Upper lobe of left lung (tissue), 6 donors: ENCODE measurements around the gene FIBIN. TPM values are rescaled to one million over a fixed set of nuclear protein-coding genes. Genes with fewer than 3 reads are reported as not detected.
"Not testable (repeated sequence)": the region's sequence is repeated elsewhere in the genome, so short reads cannot be mapped to it uniquely, and the experiment has no call there.

Experiments
- ATAC-seq, 2 donors: fragments of 200-7000 bp; cut with Tn5 transposase; one replicate each; pipeline ENCODE4 v1.9.1; 2022; ENCODE audit warnings: mild to moderate bottlenecking in 2 of 2, moderate library complexity in 2 of 2; ENCODE audit not compliant: low FRiP score in 2 of 2
- DNase-seq, 2 donors: peaks; one replicate each; pipeline ENCODE4 v3.0.0-alpha.2; 2019 to 2020
- H3K27ac ChIP-seq, 4 donors: fragments of 200-600 bp; sonication (generic); one replicate each; pipeline ENCODE4 v1.5.1; 2016 to 2019
- H3K27me3 ChIP-seq, 4 donors: fragments of 200-600 bp; sonication (generic); one replicate each; pipeline ENCODE4 v1.5.1; 2017 to 2019
- H3K36me3 ChIP-seq, 4 donors: fragments of 200-600 bp; sonication (generic); one replicate each; pipeline ENCODE4 v1.5.1; 2016 to 2019
- H3K4me1 ChIP-seq, 4 donors: fragments of 200-600 bp; sonication (generic); one replicate each; pipeline ENCODE4 v1.5.1; 2018 to 2019
- H3K4me3 ChIP-seq, 4 donors: fragments of 200-600 bp; sonication (generic); one replicate each; pipeline ENCODE4 v1.5.1; 2017 to 2019; ENCODE audit warnings: mild to moderate bottlenecking in 2 of 4, moderate library complexity in 1 of 4
- H3K9me3 ChIP-seq, 4 donors: fragments of 200-600 bp; sonication (generic); one replicate each; pipeline ENCODE4 v1.5.1; 2018 to 2019
- EP300 ChIP-seq, 4 donors: sonication (generic); formaldehyde crosslinking; IDR thresholded peaks; one replicate each; pipeline ENCODE4 v1.5.1; 2017; ENCODE audit warnings: antibody characterized with exemption in 4 of 4, control low read depth in 2 of 4
- POLR2A ChIP-seq, 4 donors: fragments of 450-650 bp; IDR thresholded peaks; one replicate each; pipeline ENCODE4 v1.5.1; 2016 to 2017; ENCODE audit warnings: antibody characterized with exemption in 4 of 4, mild to moderate bottlenecking in 2 of 4
- POLR2AphosphoS5 ChIP-seq, 2 donors: sonication (generic); formaldehyde crosslinking; IDR thresholded peaks; one replicate each; pipeline ENCODE4 v1.5.1; 2017; ENCODE audit warnings: antibody characterized with exemption in 2 of 2
- WGBS, 2 donors: methylation state at CpG; one replicate each; pipeline ENCODE4 v1.1.5; 2017 to 2018; 5-methylcytosine and 5-hydroxymethylcytosine counted together
- total RNA-seq, 6 donors: library from RNA; depleted of rRNA in 4 of 6; stranded (reverse); fragments of >200 nt in 4 of 6; gene quantifications; one replicate each; pipeline versions ENCODE4 v1.1.0 to v1.2.1, GENCODE V29; 2016 to 2021
- TF ChIP-seq, protein P1 (sequence below), 6 experiments: fragments of 450-650 bp in 4 of 6; fragments of 200-600 bp in 2 of 6; sonication (generic) in 2 of 6; IDR thresholded peaks; one replicate each; pipeline ENCODE4 v1.5.1; 2016 to 2019; ENCODE audit warnings: antibody characterized with exemption in 6 of 6
- donor health status: DM: no; HTN: no; CAD: no; lungs with moderate emphysema.
- donor health status: DM: no; HTN: yes; CAD: no; lungs with severe emphysema.

Gene FIBIN
- total RNA-seq, 6 donors from 2014 or later, result 14.7 to 40.0 (median 25.0) TPM

GRCh38 chr11:26997378-26997777, 3.5 kb downstream of the FIBIN start:
- Histone ChIP-seq H3K4me3 (peak overlapping the region in 2 of 4 donors; percentile 46 to 48), H3K4me1 (no peaks in the 10 kb centered on the region), H3K36me3 (no peaks in the 10 kb centered on the region), H3K27me3 (no peaks in the 10 kb centered on the region), H3K9me3 (no peaks in the 10 kb centered on the region), H3K27ac (peak overlapping the region in 1 of 4 donors; percentile 33)
- no peak for TF ChIP-seq POLR2A (IDR thresholded peaks at IDR 0.05)
- no peak for TF ChIP-seq EP300 (IDR thresholded peaks at IDR 0.05)
- TF ChIP-seq, protein P1, sequence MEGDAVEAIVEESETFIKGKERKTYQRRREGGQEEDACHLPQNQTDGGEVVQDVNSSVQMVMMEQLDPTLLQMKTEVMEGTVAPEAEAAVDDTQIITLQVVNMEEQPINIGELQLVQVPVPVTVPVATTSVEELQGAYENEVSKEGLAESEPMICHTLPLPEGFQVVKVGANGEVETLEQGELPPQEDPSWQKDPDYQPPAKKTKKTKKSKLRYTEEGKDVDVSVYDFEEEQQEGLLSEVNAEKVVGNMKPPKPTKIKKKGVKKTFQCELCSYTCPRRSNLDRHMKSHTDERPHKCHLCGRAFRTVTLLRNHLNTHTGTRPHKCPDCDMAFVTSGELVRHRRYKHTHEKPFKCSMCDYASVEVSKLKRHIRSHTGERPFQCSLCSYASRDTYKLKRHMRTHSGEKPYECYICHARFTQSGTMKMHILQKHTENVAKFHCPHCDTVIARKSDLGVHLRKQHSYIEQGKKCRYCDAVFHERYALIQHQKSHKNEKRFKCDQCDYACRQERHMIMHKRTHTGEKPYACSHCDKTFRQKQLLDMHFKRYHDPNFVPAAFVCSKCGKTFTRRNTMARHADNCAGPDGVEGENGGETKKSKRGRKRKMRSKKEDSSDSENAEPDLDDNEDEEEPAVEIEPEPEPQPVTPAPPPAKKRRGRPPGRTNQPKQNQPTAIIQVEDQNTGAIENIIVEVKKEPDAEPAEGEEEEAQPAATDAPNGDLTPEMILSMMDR (IDR thresholded peaks at IDR 0.05), result no peak
- TF ChIP-seq POLR2AphosphoS5 (IDR thresholded peaks at IDR 0.05), result no peak
- WGBS, 2 donors, result 57 to 67% methylated on average over 2 of the region's 2 CpGs
- ATAC-seq (no peak), DNase-seq (no peak)

GRCh38 chr11:27001136-27001730, 7.3 kb downstream of the FIBIN start:
- H3K27me3 ChIP-seq, DNase-seq, H3K9me3 ChIP-seq, H3K36me3 ChIP-seq, H3K4me3 ChIP-seq, H3K27ac ChIP-seq, H3K4me1 ChIP-seq, ATAC-seq: not testable (repeated sequence)
- WGBS, 2 donors, result 62 to 67% methylated on average over 4 of the region's 4 CpGs

GRCh38 chr11:27002431-27002830, 8.5 kb downstream of the FIBIN start:
- DNase-seq, result no peak
- no peaks in the 10 kb centered on the region for H3K9me3 ChIP-seq
- no peaks in the 10 kb centered on the region for H3K4me1 ChIP-seq
- no peaks in the 10 kb centered on the region for H3K27me3 ChIP-seq
- 49 to 60% methylated on average over 3 of the region's 3 CpGs for WGBS, 2 donors
- no peak overlapping the region for H3K27ac ChIP-seq
- ATAC-seq, result no peak
- H3K4me3 ChIP-seq, result no peak overlapping the region
- H3K36me3 ChIP-seq, result no peaks in the 10 kb centered on the region
- TF ChIP-seq, protein P1 (IDR thresholded peaks at IDR 0.05), result no peak

GRCh38 chr11:27002838-27003237, 8.9 kb downstream of the FIBIN start:
- H3K36me3 ChIP-seq, result no peaks in the 10 kb centered on the region
- no peaks in the 10 kb centered on the region for H3K27me3 ChIP-seq
- 25 to 35% methylated on average over 4 of the region's 4 CpGs for WGBS, 2 donors
- no peak overlapping the region for H3K4me3 ChIP-seq
- ATAC-seq (no peak), DNase-seq (no peak)
- no peaks in the 10 kb centered on the region for H3K4me1 ChIP-seq
- no peak overlapping the region for H3K27ac ChIP-seq
- H3K9me3 ChIP-seq, result no peaks in the 10 kb centered on the region
- no peak for TF ChIP-seq POLR2A (IDR thresholded peaks at IDR 0.05)
- no peak for TF ChIP-seq POLR2AphosphoS5 (IDR thresholded peaks at IDR 0.05)
- TF ChIP-seq, protein P1 (IDR thresholded peaks at IDR 0.05), result no peak
- no peak for TF ChIP-seq EP300 (IDR thresholded peaks at IDR 0.05)

DNA sequence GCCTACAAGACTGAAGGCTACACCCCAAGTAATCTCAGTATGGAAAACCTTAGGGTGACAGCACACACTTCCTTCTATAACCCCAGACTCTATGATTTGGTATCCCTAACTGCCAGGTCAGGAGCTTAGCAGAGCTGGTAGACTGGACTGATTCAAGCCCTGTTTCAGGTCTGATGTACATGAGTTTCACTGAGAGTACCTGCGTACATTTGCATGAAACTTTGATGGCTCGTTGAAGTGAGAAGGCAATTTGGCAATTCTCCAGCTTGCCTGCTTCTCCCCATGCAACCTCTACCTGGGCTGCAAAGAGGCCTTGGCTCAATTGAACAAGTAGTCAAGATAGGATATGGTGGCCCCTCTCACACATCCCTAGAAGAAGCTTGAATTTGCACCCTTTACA, 10.2 kb downstream of the FIBIN start:
- H3K4me3 ChIP-seq, result no peak overlapping the region
- no peaks in the 10 kb centered on the region for H3K36me3 ChIP-seq
- 82 to 83% methylated on average over 2 of the region's 2 CpGs for WGBS, 2 donors
- no peak for DNase-seq
- no peaks in the 10 kb centered on the region for H3K9me3 ChIP-seq
- no peak for ATAC-seq
- no peaks in the 10 kb centered on the region for H3K4me1 ChIP-seq
- no peak overlapping the region for H3K27ac ChIP-seq
- TF ChIP-seq POLR2A (IDR thresholded peaks at IDR 0.05) (no peak), POLR2AphosphoS5 (IDR thresholded peaks at IDR 0.05) (no peak), EP300 (IDR thresholded peaks at IDR 0.05) (no peak)
- TF ChIP-seq, protein P1 (IDR thresholded peaks at IDR 0.05), result no peak
- no peaks in the 10 kb centered on the region for H3K27me3 ChIP-seq
